ENCODE data around the gene RAMP3. TPM values are rescaled to one million over a fixed set of nuclear protein-coding genes. Genes with fewer than 3 reads are reported as not detected.
A peak's percentile ranks its signal among the peaks of the same experiment; 100 is the strongest.

RAMP3 gene
- total RNA-seq, 1 donor from 2014 or later = not detected

DNA sequence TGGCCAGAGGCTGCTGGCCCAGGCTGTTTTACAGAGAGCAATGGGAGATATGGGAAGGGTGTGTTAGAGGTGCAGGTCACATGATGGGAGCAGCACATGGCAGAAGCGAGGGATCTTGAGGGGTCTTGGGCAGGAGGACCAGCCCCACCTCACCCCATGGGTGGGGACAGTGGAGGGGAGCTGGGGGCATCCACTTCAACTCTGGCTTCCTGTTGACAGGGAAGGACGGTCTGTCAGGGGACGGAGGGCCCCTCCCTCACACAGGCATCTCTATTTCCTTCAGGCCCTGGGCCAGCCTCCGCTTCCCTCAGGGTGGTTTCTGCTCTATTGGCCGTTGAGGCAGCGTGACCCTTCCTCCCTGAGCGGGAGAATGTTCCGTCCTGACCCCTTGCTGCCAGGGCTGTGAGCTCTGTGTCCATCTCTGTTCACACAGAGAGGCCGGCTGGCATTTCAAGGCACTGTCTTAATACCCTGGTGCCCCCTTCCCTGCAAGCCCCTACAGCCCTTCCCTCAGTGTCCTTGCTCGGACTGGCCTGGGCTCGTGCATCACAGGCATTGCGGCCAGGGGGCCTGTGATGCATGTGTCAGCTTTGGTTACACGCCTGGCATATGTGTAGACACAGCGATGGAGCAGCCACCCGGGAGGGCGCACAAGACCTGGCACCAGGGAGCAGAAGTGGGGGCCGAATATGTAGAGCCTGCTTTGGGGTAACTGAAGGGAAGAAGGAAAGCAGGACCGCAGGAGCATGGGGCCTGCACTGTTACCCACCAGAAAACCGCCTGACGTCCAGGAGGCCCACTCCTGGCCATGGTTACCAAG lies 31.8 kb downstream of the RAMP3 start:
- Mint-ChIP-seq H3K9me3 (ENCODE audit: unreplicated experiment) (no peaks in the 10 kb centered on the region), H3K4me1 (ENCODE audit: unreplicated experiment) (no peaks in the 10 kb centered on the region), H3K27me3 (ENCODE audit: unreplicated experiment) (peaks cover 33% of the 10 kb centered on the region), H3K27ac (ENCODE audit: unreplicated experiment) (no peak overlapping the region), H3K4me3 (ENCODE audit: unreplicated experiment) (no peak overlapping the region), H3K36me3 (ENCODE audit: unreplicated experiment) (no peaks in the 10 kb centered on the region)
- TF ChIP-seq, protein P1, sequence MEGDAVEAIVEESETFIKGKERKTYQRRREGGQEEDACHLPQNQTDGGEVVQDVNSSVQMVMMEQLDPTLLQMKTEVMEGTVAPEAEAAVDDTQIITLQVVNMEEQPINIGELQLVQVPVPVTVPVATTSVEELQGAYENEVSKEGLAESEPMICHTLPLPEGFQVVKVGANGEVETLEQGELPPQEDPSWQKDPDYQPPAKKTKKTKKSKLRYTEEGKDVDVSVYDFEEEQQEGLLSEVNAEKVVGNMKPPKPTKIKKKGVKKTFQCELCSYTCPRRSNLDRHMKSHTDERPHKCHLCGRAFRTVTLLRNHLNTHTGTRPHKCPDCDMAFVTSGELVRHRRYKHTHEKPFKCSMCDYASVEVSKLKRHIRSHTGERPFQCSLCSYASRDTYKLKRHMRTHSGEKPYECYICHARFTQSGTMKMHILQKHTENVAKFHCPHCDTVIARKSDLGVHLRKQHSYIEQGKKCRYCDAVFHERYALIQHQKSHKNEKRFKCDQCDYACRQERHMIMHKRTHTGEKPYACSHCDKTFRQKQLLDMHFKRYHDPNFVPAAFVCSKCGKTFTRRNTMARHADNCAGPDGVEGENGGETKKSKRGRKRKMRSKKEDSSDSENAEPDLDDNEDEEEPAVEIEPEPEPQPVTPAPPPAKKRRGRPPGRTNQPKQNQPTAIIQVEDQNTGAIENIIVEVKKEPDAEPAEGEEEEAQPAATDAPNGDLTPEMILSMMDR (IDR thresholded peaks at IDR 0.05) = no peak
- DNase-seq (ENCODE audit: extremely low spot score, unreplicated experiment) = peak; percentile 80

DNA sequence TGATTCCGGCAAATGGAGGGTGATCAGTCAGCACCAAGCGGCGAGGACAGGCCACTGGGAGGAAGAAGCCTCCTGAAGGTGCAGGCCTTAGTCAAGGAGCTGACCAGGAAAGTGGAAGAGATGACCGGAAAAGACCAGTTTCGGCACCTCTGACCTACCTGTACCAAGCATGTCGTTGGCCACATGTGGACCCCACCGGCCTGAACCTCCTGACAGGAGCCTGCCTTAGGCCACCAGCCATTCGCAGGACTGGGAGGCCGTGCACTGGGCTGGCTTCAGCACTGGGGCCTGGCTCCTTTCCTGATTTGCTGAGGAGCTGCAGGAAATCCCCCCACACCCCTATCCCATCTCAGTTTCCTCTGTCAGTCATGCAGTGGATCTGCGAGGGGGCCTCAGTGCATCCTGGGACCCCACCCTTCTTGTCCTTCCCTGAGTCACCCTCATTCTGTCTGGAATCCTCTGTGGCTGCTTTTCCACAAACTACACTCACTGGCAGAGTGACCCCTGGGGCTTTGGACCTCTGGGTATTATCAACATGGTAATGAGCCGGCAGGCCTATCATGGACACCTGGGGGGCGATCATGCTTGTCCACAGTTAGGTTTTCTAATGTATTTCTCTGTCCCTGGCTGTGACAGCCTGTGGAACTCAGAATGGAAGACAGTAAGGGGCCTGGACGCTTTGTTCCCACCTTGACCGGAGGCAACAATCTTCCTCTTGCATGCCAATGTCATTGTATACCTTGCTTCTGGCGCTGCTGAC lies 33.0 kb downstream of the RAMP3 start:
- Mint-ChIP-seq H3K27ac (ENCODE audit: unreplicated experiment) (no peak overlapping the region), H3K4me3 (ENCODE audit: unreplicated experiment) (no peak overlapping the region), H3K36me3 (ENCODE audit: unreplicated experiment) (no peaks in the 10 kb centered on the region), H3K27me3 (ENCODE audit: unreplicated experiment) (peaks cover 41% of the 10 kb centered on the region), H3K4me1 (ENCODE audit: unreplicated experiment) (no peaks in the 10 kb centered on the region), H3K9me3 (ENCODE audit: unreplicated experiment) (no peaks in the 10 kb centered on the region)
- peak; percentile 69 for DNase-seq (ENCODE audit: extremely low spot score, unreplicated experiment)
- TF ChIP-seq, protein P1 (IDR thresholded peaks at IDR 0.05) = no peak

DNA sequence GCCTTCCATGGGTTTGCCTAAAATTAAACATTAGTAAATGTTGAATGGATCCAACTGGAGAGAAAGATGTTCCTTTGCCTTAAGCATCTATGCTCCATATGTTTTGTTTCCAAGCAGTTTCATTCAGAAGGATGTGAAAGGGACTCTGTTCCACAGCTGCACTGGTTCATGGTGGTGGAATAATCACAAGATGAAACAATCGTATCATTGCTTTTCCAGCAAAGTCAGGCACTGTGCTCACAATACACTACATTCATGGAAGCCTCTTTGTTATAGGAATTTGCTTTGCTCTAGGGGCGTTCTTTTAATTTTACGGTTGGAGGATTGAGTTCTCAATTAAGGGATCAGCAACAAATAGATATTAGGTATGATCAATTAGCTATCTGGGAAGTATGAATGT lies 33.8 kb downstream of the RAMP3 start:
- Mint-ChIP-seq H3K9me3 (ENCODE audit: unreplicated experiment) (no peaks in the 10 kb centered on the region), H3K4me1 (ENCODE audit: unreplicated experiment) (no peaks in the 10 kb centered on the region), H3K27me3 (ENCODE audit: unreplicated experiment) (peaks cover 41% of the 10 kb centered on the region), H3K4me3 (ENCODE audit: unreplicated experiment) (no peak overlapping the region), H3K36me3 (ENCODE audit: unreplicated experiment) (no peaks in the 10 kb centered on the region), H3K27ac (ENCODE audit: unreplicated experiment) (no peak overlapping the region)
- TF ChIP-seq, protein P1 (IDR thresholded peaks at IDR 0.05) = no peak
- DNase-seq (ENCODE audit: extremely low spot score, unreplicated experiment) = no peak

DNA sequence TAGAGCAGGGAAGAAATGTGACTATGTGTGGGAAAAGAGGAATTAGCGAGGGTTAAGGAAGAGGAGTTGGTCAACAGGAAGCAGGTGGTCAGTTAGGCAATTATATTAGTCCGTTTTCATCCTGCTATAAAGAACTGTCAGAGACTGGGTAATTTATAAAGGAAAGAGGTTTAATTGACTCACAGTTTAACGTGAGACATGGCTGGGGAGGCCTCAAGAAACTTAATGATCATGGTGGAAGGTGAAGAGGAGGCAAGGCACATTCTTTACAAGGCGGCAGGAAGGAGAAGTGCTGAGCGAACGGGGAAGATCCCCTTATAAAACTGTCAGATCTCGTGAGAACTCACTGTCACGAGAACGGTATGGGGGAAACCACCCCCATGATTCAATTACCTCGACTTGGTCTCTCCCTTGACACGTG lies 35.0 kb downstream of the RAMP3 start:
- Mint-ChIP-seq H3K27ac (ENCODE audit: unreplicated experiment) (no peak overlapping the region), H3K4me1 (ENCODE audit: unreplicated experiment) (no peaks in the 10 kb centered on the region), H3K27me3 (ENCODE audit: unreplicated experiment) (peaks cover 35% of the 10 kb centered on the region), H3K9me3 (ENCODE audit: unreplicated experiment) (no peaks in the 10 kb centered on the region), H3K4me3 (ENCODE audit: unreplicated experiment) (no peak overlapping the region), H3K36me3 (ENCODE audit: unreplicated experiment) (no peaks in the 10 kb centered on the region)
- DNase-seq (ENCODE audit: extremely low spot score, unreplicated experiment) = no peak
- TF ChIP-seq, protein P1 (IDR thresholded peaks at IDR 0.05) = no peak

DNA sequence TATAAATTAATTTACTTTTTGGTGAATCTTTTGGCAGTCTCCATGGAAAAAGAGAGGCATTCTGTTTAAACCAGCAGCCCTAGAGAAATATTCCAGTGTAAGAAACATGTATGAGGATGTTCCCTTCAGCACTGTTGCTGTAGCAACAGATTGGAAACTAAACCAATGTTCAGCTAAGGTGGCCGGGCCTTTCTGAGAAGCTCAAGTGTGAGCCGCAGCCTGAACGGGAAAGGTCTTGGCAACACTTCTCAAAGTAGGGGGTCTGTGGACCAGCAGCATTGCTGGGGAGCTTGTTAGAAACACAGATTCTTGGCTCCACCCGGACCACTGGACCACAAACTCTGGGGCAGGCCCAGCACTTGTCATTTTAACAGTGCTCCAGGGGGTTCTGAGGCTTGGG lies 36.2 kb downstream of the RAMP3 start:
- Mint-ChIP-seq H3K4me3 (ENCODE audit: unreplicated experiment) (no peak overlapping the region), H3K4me1 (ENCODE audit: unreplicated experiment) (no peaks in the 10 kb centered on the region), H3K36me3 (ENCODE audit: unreplicated experiment) (no peaks in the 10 kb centered on the region), H3K27ac (ENCODE audit: unreplicated experiment) (no peak overlapping the region), H3K27me3 (ENCODE audit: unreplicated experiment) (peaks cover 35% of the 10 kb centered on the region), H3K9me3 (ENCODE audit: unreplicated experiment) (no peaks in the 10 kb centered on the region)
- no peak for DNase-seq (ENCODE audit: extremely low spot score, unreplicated experiment)
- TF ChIP-seq, protein P1 (IDR thresholded peaks at IDR 0.05) = no peak
